Endothelial cell of umbilical vein (primary cell): ENCODE results near the gene SNORC.

Experiments
- CTCF ChIP-seq, 2 donors: IDR thresholded peaks; 1 replicate in 1 of 2; 2 replicates in 1 of 2; pipeline ENCODE4 v1.5.1; 2011; ENCODE audit warnings: low read length in 2 of 2, mild to moderate bottlenecking in 2 of 2, moderate library complexity in 2 of 2, control low read depth in 1 of 2, inconsistent platforms in 1 of 2, low read depth in 1 of 2; ENCODE audit not compliant: insufficient read depth in 1 of 2; ENCODE audit errors: extremely low read depth in 1 of 2
- EZH2 ChIP-seq: IDR thresholded peaks from 2 replicates; pipeline ENCODE4 v1.6.1; 2012; ENCODE audit warnings: borderline replicate concordance, low read depth, mild to moderate bottlenecking, moderate library complexity, low read length, inconsistent platforms; ENCODE audit not compliant: severe bottlenecking
- FOS ChIP-seq: IDR thresholded peaks from 2 replicates; pipeline ENCODE4 v1.6.1; 2011; ENCODE audit warnings: mild to moderate bottlenecking, low read length, moderate library complexity, borderline replicate concordance; ENCODE audit not compliant: insufficient read depth
- GATA2 ChIP-seq: IDR thresholded peaks from 2 replicates; pipeline ENCODE4 v1.7.0; 2011; ENCODE audit warnings: low read depth, mild to moderate bottlenecking, moderate library complexity, mixed read lengths, low read length; ENCODE audit not compliant: insufficient read length, insufficient read depth
- JUN ChIP-seq: IDR thresholded peaks from 2 replicates; pipeline ENCODE4 v1.6.1; 2011; ENCODE audit warnings: borderline replicate concordance, low read depth; ENCODE audit not compliant: insufficient read length, insufficient read depth
- MYC ChIP-seq: IDR thresholded peaks from one replicate; pipeline ENCODE4 v1.6.1; 2011; ENCODE audit warnings: mild to moderate bottlenecking, low read depth, low read length
- POLR2A ChIP-seq: IDR thresholded peaks from 2 replicates; pipeline ENCODE4 v1.6.1; 2012; ENCODE audit warnings: low read depth, mild to moderate bottlenecking, control low read depth, low read length
- POLR2AphosphoS5 ChIP-seq: IDR thresholded peaks from 2 replicates; pipeline ENCODE4 v1.6.1; 2012; ENCODE audit warnings: low read depth, mild to moderate bottlenecking, control low read depth, low read length, moderate library complexity; ENCODE audit not compliant: insufficient read depth
- TF ChIP-seq, protein P1 (sequence below): IDR thresholded peaks from 2 replicates; pipeline ENCODE4 v1.6.1; 2011; ENCODE audit not compliant: insufficient read depth, insufficient read length

DNA sequence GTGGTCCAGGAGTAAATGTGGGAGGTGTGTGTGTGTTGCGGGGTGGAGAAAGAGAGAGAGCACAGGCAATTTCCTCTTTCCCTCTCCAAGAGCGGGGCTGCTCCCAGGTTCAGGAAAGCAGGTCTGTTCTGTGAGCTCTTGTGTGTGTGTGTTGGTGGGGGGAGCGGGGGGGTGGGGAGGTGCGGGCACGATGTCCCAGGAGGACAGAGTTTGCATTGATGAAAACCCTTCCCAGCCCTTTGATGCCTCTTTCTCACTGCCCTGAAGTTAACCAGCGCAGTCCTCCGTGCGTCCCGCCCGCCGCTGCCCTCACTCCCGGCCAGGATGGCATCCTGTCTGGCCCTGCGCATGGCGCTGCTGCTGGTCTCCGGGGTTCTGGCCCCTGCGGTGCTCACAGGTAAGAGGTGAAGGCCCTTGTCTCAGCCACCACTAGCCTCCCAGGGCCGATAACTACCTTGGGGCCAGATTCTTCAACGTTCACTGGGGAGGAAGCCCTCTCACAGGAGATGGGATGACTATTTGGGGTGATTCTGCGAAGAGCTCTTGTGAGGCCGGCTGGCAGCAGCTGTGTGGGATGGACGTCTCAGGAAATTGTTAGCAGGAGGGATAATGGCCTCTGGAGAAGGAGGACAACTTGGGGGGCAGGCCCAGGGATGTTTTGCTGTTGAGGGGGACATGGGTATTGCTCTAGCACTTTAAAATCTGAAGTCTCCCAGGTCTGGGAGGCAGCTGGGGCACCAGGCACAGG, at the start of gene SNORC:
- TF ChIP-seq POLR2AphosphoS5 (no peak), EZH2 (no peak), POLR2A (no peak), CTCF (IDR thresholded peaks at IDR 0.05; ENCODE audit: extremely low read depth in 1 of 2, insufficient read depth in 1 of 2, low read depth in 1 of 2, low read length in 2 of 2) (no peak), JUN (no peak), FOS (no peak), MYC (no peak), GATA2 (no peak)
- TF ChIP-seq, protein P1, sequence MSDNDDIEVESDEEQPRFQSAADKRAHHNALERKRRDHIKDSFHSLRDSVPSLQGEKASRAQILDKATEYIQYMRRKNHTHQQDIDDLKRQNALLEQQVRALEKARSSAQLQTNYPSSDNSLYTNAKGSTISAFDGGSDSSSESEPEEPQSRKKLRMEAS: no peak
